Suprapubic skin (tissue), 4 donors: Measurements from ENCODE around the gene PCNP. TPM values are rescaled to one million over a fixed set of nuclear protein-coding genes. Genes with fewer than 3 reads are reported as not detected.
"Not testable (repeated sequence)": the region's sequence is repeated elsewhere in the genome, so short reads cannot be mapped to it uniquely, and the experiment has no call there.

Experiments used
- DNase-seq, 2 donors: peaks; one replicate each; pipeline ENCODE4 v3.0.0-alpha.2; 2019; ENCODE audit warnings: low spot score in 2 of 2
- H3K27ac ChIP-seq: fragments of 200-600 bp; sonication (generic); one replicate; pipeline ENCODE4 v1.5.1; 2019
- H3K27me3 ChIP-seq: fragments of 200-600 bp; sonication (generic); one replicate; pipeline ENCODE4 v1.5.1; 2019
- H3K36me3 ChIP-seq: fragments of 200-600 bp; sonication (generic); one replicate; pipeline ENCODE4 v1.5.1; 2019
- H3K4me1 ChIP-seq: fragments of 200-600 bp; sonication (generic); one replicate; pipeline ENCODE4 v1.5.1; 2019
- H3K4me3 ChIP-seq: fragments of 200-600 bp; sonication (generic); one replicate; pipeline ENCODE4 v1.5.1; 2019; ENCODE audit warnings: mild to moderate bottlenecking
- H3K9me3 ChIP-seq: fragments of 200-600 bp; sonication (generic); one replicate; pipeline ENCODE4 v1.5.1; 2019
- CTCF ChIP-seq, 2 donors: fragments of 200-600 bp in 1 of 2; fragments of 450-650 bp in 1 of 2; sonication (generic) in 1 of 2; IDR thresholded peaks; one replicate each; pipeline ENCODE4 v1.5.1; 2016 to 2019; ENCODE audit warnings: antibody characterized with exemption in 2 of 2, mild to moderate bottlenecking in 1 of 2, moderate library complexity in 1 of 2
- EP300 ChIP-seq: sonication (generic); formaldehyde crosslinking; IDR thresholded peaks from one replicate; pipeline ENCODE4 v1.6.1; 2017; ENCODE audit warnings: antibody characterized with exemption
- POLR2A ChIP-seq, 2 donors: fragments of 450-650 bp; IDR thresholded peaks; one replicate each; pipeline ENCODE4 v1.6.1; 2017; ENCODE audit warnings: antibody characterized with exemption in 2 of 2, mild to moderate bottlenecking in 2 of 2, moderate library complexity in 2 of 2
- POLR2AphosphoS5 ChIP-seq, 3 donors: sonication (generic); formaldehyde crosslinking; IDR thresholded peaks; one replicate each; pipeline ENCODE4 v1.6.1; 2017; ENCODE audit warnings: antibody characterized with exemption in 3 of 3
- WGBS: methylation state at CpG from one replicate; pipeline ENCODE4 v1.1.5; 2018; 5-methylcytosine and 5-hydroxymethylcytosine counted together
- total RNA-seq, 4 donors: library from RNA; depleted of rRNA; stranded (reverse); fragments of >200 nt; gene quantifications; one replicate each; pipeline ENCODE4 v1.1.0, GENCODE V29; 2016

PCNP gene
- total RNA-seq, 4 donors from 2014 or later: 53.8 to 133 (median 72.6) TPM

- H3K4me1 ChIP-seq: no peaks in the 10 kb centered on the region
- no peak for DNase-seq
- H3K4me3 ChIP-seq: no peak overlapping the region
- no peak for TF ChIP-seq EP300
- no peak for TF ChIP-seq CTCF (IDR thresholded peaks at IDR 0.05)
- TF ChIP-seq POLR2AphosphoS5 (IDR thresholded peaks at IDR 0.05): no peak
- TF ChIP-seq POLR2A (IDR thresholded peaks at IDR 0.05): no peak
- H3K27ac ChIP-seq: no peak overlapping the region
- H3K36me3 ChIP-seq: no peaks in the 10 kb centered on the region
- H3K27me3 ChIP-seq: no peaks in the 10 kb centered on the region
- no peaks in the 10 kb centered on the region for H3K9me3 ChIP-seq
Observed at GRCh38 chr3:101542957-101543356, 31.0 kb upstream of the PCNP start.

GRCh38 chr3:101544161-101544850, 29.7 kb upstream of the PCNP start:
- Histone ChIP-seq H3K27me3 (no peaks in the 10 kb centered on the region), H3K27ac (no peak overlapping the region), H3K36me3 (no peaks in the 10 kb centered on the region), H3K4me3 (no peak overlapping the region), H3K4me1 (no peaks in the 10 kb centered on the region), H3K9me3 (no peaks in the 10 kb centered on the region)
- 78% methylated on average over 1 of the region's 1 CpG for WGBS
- TF ChIP-seq EP300 (no peak), CTCF (IDR thresholded peaks at IDR 0.05) (no peak), POLR2AphosphoS5 (IDR thresholded peaks at IDR 0.05) (no peak), POLR2A (IDR thresholded peaks at IDR 0.05) (no peak)
- no peak for DNase-seq

- no peak for TF ChIP-seq POLR2A (IDR thresholded peaks at IDR 0.05)
- TF ChIP-seq EP300: no peak
- no peak for TF ChIP-seq CTCF (IDR thresholded peaks at IDR 0.05)
- TF ChIP-seq POLR2AphosphoS5 (IDR thresholded peaks at IDR 0.05): no peak
- Histone ChIP-seq H3K27ac (no peak overlapping the region), H3K9me3 (no peaks in the 10 kb centered on the region), H3K27me3 (no peaks in the 10 kb centered on the region), H3K36me3 (no peaks in the 10 kb centered on the region), H3K4me3 (no peak overlapping the region), H3K4me1 (no peaks in the 10 kb centered on the region)
- WGBS: 77% methylated on average over 2 of the region's 2 CpGs
- no peak for DNase-seq
Observed at GRCh38 chr3:101548527-101549105, 25.4 kb upstream of the PCNP start.

- Histone ChIP-seq H3K27me3 (no peaks in the 10 kb centered on the region), H3K27ac (no peak overlapping the region), H3K9me3 (no peaks in the 10 kb centered on the region), H3K4me3 (no peak overlapping the region), H3K36me3 (no peaks in the 10 kb centered on the region), H3K4me1 (no peaks in the 10 kb centered on the region)
- TF ChIP-seq CTCF (IDR thresholded peaks at IDR 0.05): no peak
- TF ChIP-seq EP300: no peak
- no peak for TF ChIP-seq POLR2AphosphoS5 (IDR thresholded peaks at IDR 0.05)
- TF ChIP-seq POLR2A (IDR thresholded peaks at IDR 0.05): no peak
- DNase-seq: no peak
- WGBS: 64% methylated on average over 1 of the region's 1 CpG
Observed at GRCh38 chr3:101549473-101549872, 24.5 kb upstream of the PCNP start.

GRCh38 chr3:101551359-101552081, 22.5 kb upstream of the PCNP start:
- H3K4me3 ChIP-seq, DNase-seq, H3K4me1 ChIP-seq, H3K27ac ChIP-seq, H3K9me3 ChIP-seq, H3K36me3 ChIP-seq: not testable (repeated sequence)
- WGBS: 97% methylated on average over 23 of the region's 50 CpGs
- H3K27me3 ChIP-seq: peaks cover 12% of the 10 kb centered on the region

GRCh38 chr3:101553381-101553780, 20.6 kb upstream of the PCNP start:
- not testable (repeated sequence) for H3K4me3 ChIP-seq, H3K9me3 ChIP-seq, H3K4me1 ChIP-seq, H3K36me3 ChIP-seq, H3K27ac ChIP-seq, DNase-seq
- H3K27me3 ChIP-seq: peaks cover 24% of the 10 kb centered on the region
- WGBS: 86% methylated on average over 5 of the region's 5 CpGs
